ENCODE measurements around the gene LDB2.

The LDB2 gene

DNA sequence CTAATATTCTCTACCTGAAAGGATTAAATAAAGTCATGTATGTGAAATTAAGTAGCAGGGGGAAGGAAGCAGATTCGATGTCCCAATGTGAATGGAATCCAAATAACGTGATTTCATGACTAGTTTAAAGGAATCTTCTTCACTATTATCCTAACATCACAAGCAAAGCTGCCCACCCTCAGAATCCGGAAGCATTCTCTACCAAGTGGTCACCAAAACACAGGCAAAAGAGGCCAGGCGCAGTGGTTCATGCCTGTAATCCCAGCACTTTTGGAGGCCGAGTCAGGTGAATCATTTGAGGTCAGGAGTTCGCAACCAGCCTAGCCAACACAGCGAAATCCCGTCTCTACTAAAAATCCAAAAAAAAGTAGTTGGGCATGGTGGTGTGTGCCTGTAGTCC lies 212.9 kb downstream of the LDB2 start:
- no peak for DNase-seq (ENCODE audit: low spot score)

DNA sequence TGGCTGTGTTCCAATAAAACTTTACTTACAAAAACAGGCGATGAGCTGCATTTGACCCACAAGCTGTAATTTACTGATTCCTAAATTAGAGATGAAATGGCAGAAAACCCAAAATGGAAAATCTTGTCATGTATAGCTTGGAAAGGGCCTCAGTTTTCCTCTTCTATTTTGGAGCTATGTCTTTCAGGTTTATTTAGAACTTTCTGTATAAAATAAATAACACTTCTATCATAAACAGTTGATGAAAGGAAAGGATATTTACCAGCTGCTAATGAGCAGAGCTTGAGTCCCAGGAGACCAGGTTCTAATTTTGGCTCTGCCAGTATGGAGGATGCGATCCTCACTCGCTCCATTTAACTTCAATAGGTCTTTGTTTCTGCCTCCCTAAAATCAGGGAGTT lies 213.5 kb downstream of the LDB2 start:
- DNase-seq (ENCODE audit: low spot score), result no peak

DNA sequence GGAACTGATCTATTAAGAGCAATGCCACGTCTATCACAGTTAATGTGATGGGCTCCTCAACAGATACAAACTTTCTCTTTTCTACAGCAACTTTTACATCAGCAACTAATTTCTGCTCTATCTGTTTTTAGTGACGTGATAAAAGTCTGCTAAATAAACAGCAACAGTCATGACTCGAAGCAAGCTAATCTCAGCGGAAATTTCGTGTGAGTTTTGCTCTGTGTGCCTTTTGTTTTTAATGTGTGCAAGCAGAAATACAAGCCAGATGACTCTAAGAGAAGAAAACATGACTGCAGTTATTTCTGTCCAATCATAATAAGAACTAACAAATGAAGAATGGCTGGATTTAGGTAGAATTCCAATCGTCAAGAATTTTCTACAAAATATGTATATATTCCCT lies 214.3 kb downstream of the LDB2 start:
- DNase-seq (ENCODE audit: low spot score), result no peak

DNA sequence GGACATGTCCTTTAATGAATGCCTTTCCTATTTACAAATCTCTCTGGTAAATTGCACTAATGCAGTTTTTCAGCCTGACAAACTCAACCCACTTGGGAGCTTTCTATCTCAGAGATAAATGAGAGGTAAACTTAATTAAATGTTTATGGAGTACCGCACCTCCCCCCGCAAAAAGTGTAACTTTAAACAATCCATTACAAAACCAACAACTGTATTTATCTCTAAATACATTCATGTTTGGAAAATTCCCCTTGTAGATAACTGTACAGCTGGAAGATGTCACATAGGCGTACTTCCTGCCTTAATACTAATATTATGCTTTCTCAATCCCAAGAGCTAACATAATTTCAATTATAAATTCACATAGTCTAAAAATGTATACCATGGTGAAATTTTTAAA lies 215.5 kb downstream of the LDB2 start:
- DNase-seq (ENCODE audit: low spot score), result no peak

DNA sequence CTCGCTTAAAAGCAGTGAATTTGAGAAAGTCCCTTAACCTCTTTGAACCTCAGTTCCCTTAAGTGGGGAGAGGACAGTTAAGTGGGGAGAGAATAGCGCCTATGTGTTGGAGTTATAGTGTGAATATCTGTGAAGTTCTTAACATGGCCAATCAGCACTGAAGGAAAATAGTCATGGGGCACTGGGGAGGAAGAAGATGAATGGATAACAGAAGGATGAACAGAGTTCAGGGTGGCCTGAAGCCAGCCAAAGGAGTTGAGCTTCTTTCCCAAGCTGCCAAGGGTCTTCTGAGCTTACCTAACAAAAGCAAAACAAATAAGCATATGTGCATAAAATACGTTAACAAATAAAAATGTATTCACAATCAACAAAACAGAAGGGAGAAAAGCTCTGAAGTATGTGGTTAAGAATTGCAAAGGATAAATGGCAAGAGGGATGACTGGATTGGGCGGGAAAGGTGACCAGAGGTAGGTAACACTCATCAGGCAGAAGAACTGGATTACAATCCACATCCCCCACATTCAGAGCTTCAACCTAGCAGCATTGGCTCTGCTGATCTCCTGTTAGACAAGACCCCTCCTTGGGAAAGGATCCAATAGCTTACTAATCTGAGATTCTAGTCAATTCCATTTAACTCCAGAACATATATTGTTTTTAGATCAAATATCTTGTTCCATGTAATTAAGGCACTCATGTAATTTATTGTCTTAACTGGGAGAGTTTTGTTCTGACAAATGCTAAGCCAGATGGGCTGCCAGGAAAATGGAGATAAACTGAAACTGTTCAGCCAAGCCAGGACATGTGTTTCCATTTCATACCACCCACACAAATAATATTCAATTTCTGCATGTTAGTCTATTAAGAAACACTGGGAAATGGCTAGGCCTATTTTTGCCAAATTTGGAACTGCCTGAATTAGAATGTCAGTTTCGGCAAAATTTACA lies 221.2 kb downstream of the LDB2 start:
- no peak for DNase-seq (ENCODE audit: low spot score)

- DNase-seq (ENCODE audit: low spot score), result no peak
Measured at GRCh38 chr4:16676230-16676770, 222.1 kb downstream of the LDB2 start.

DNA sequence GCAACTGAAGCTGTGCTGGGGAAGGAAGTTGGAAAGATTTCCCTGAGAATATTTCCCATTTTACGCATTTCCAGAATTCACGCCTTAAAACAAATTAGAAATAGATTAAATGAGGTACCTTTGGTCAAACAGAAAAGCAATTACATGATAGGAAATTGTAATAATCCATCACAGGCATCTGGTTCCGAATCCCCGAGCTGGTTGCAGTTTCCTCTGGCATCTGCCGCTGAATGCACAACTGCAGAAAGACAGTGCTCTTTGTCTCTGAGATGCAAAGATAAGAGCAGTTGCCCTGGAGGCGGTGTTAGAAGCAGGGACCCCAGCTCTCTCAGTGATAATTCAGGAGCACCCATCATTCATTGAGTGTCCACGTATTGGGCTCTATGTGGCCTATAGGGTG lies 224.4 kb downstream of the LDB2 start:
- DNase-seq (ENCODE audit: low spot score), result no peak

- no peak for DNase-seq (ENCODE audit: low spot score)
Measured at GRCh38 chr4:16672421-16672820, 226.0 kb downstream of the LDB2 start.

GRCh38 chr4:16671741-16672140 lies 226.7 kb downstream of the LDB2 start:
- DNase-seq (ENCODE audit: low spot score), result no peak

DNA sequence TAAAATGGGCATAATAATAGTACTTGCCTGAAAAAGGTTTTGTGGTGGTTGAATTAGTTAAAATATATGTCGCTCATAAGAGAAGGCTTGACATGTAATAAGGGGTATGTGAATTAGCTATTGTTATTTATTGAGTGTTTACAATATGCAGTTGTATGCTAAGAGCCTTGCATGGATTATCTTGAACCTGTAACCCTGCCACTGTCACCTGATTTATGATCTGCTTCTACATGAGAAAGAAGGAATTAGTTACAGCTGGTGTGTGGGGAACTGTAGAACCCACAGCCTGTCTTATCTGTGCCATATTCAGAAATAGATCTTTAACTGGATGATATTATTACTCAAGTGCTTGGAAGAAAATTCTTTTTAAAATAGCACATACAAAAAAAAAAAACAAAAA lies 227.7 kb downstream of the LDB2 start:
- no peak for DNase-seq (ENCODE audit: low spot score)

DNA sequence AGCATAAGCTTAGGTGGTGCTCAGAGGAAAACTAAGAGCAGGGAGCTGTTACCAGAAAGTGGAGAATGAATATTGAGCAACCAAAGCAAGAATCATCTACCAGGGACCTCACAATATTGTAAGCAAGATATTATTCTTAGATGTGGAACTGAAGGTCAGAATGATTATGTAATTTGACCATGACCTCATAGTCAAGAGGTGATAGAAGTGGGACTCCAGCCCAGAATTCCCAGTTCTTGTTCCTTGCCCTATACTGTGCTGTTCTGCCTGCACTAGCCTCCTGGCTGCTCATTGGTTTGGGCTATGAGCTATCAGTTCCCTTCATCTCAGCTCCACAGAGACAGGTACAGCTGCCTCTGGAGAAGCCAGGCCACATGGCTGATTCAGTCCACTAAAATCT lies 229.4 kb downstream of the LDB2 start:
- DNase-seq (ENCODE audit: low spot score), result no peak

GRCh38 chr4:16668488-16668887 lies 230.0 kb downstream of the LDB2 start:
- no peak for DNase-seq (ENCODE audit: low spot score)

GRCh38 chr4:16667464-16667863 lies 231.0 kb downstream of the LDB2 start:
- no peak for DNase-seq (ENCODE audit: low spot score)

DNA sequence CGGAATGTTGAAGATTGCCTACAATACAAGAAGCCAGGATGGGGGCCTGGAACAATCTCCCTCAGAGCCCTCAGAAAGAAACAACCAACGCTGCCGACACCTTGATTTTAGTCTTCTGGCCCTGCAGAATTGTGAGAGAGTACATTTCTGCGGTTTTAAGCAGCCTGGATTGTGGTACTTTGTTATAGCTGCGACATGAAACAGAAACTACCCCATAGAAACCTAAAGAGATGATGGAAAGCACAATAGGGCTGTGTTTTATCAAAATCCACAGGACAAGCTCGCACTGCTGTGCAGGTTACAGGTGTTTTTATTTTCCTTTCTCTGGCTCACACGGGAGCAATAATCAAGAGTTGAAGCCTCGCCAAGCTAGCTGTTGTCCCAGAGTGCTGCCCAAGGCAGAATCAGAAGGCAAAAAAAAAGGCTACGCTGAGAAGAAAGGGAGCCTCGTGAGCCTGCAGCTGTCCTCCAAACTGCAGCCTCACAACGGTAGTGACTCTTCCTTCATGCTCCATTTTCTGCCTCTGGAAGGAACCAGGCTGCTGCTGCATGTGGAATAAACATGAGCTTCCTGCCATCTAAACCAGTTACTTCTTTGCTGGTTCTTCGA lies 232.4 kb downstream of the LDB2 start:
- no peak for DNase-seq (ENCODE audit: low spot score)

DNA sequence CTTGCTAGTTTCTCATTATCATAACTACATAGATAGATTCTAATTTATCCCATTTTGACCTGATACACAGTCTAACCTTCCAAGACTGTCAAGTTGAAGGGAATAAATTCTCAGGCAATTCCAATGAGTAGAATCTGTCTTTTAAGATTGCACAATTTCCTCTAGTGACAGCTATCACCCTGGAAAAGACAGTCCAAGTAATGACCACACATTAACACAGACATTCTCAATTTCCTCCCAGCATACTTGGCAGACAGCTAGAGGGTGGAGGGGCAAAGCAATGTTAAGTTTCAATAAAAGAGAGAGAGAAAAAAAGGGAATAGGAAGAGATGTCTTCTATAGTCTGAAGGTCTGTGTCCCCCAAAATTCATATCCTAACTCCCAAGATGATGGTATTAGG lies 234.7 kb downstream of the LDB2 start:
- no peak for DNase-seq (ENCODE audit: low spot score)

DNA sequence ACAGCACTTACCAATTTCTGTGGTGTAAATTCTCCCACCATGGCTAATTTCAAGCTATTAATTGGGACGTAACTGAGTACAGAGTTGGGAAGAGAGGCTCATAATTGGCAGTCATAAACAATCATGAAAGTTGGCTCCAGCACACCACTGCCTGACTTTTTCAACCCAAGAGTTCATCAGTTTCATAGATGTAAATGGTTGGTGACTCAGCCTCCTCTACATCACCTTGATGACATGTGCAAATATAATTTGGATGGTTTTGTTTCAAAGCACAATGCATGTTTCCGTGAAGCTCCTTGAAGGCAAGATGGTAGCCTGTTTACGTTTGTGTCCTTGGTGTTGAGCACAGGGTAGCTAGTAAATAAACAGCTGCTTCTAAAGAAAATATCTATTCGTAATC lies 235.1 kb downstream of the LDB2 start:
- DNase-seq (ENCODE audit: low spot score), result no peak

DNA sequence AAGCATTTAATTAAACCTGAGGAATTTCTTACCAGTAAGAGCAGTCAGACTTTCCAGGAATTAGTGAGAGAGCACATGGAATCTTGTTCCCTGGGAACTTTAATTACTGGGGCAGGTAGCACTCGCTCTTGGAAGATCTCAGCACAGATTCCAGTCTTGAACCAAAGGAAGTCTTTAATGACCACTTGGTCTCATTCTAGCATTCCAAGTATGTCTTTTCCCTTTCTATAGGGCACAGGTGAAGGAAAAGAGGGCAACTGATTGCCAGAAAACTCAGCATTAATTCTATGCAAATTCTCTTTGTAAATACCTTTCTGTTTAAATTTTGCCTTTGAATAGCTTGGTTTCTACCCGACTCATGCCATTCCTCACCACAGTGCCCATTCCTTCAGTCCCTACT lies 236.6 kb downstream of the LDB2 start:
- no peak for DNase-seq (ENCODE audit: low spot score)

DNA sequence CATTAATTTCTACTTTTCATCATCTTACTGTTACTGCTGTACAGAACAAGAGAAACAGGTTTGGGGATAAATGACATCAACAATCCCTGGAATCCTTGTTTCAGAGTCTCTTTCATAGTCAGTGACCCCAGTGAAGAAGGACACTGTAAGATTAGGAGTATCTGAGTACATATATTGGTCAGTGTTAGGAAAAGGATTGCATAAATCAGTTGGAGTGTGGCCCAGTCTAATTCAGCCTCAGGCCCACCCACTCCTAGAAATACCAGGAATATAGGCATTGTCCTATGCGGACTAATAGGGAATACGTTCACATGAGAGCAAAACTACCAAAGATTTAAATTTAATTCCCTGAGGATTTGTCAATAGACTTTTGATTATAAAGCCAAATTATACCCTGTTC lies 237.8 kb downstream of the LDB2 start:
- DNase-seq (ENCODE audit: low spot score), result no peak

GRCh38 chr4:16659694-16660093 lies 238.8 kb downstream of the LDB2 start:
- no peak for DNase-seq (ENCODE audit: low spot score)

DNA sequence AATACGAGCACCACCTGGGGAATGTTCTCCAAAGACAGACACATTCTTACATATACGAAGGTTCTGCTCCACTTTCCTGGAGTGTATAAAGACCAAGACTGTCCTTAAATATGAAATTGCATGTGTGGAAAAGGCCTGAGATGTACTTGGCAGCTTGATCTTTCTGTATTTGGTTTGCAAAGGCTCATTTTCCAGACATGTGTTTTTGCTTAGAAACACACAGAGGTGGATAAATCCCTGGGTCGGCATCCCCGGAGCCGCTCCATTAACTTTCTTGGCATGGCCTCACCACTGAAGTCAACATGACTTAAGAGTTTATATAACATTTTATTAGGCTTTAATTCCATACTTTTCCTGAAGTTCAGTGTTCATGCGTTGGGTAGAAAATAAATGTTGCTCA lies 239.4 kb downstream of the LDB2 start:
- no peak for DNase-seq (ENCODE audit: low spot score)

- DNase-seq (ENCODE audit: low spot score), result no peak
Measured at GRCh38 chr4:16658183-16658582, 240.3 kb downstream of the LDB2 start.

DNA sequence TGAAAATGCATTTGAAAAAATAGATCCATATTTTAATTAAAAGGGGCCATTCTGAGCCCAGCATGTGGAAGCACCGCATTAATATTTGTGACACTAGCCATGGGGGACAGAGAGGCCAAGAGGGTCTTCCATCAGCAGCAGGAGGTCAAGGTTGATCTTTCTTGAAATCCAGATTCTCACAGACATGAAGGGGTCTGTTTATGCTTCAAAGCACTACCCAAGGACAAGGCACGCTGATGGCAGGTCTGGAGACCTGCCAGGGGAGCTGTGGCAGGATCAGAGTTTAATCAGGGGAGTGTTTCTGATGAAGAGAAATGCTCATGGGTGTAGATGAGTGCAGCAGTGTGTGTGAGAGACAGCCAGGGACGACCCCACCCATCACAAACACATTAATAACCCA lies 243.3 kb downstream of the LDB2 start:
- no peak for DNase-seq (ENCODE audit: low spot score)

GRCh38 chr4:16652732-16653305 lies 245.6 kb downstream of the LDB2 start:
- DNase-seq (ENCODE audit: low spot score), result no peak

Data from hematopoietic multipotent progenitor cell treated with erythropoietin and hydrocortisone succinate and interleukin-3 and kit ligand, for 17 days (in vitro differentiated cells).